ENCODE data around the gene MCM3AP. TPM values are rescaled to one million over a fixed set of nuclear protein-coding genes. Genes with fewer than 3 reads are reported as not detected.

Gene MCM3AP
- total RNA-seq, 1 donor from 2014 or later, result 237 TPM

DNA sequence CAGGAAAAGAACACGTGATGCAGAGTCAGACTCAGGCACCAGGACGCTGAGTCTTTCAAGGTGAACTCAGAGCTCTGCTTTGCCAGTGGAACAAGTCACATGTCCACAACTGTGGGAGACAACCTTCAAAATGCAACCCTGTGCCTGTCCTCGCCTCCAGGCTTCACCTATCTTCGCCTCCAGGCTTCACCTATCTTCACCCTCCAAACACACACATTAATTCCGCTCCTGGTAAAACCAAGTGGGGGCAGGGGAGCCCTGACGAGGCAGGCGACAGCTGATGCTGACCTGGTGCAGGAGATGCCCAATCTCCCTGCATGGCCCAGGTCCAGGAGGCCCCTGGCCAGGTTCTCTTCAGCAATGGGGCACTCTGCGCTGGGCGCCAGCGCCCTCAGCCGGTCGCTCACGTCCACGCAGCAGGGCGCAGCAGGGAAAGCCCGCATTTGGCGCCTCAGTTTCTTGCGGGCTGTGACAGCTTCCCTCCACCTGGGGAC is 28.9 kb downstream of the MCM3AP start:
- no peaks in the 10 kb centered on the region for H3K4me1 ChIP-seq (ENCODE audit: control insufficient read depth in 3 of 3, insufficient read depth in 3 of 3, low read length in 3 of 3)
- peaks cover 68 to 71% (median 70%) of the 10 kb centered on the region in 3 donors for H3K36me3 ChIP-seq (ENCODE audit: control insufficient read depth in 3 of 3, insufficient read depth in 3 of 3, low read length in 3 of 3)
- no peaks in the 10 kb centered on the region for H3K27me3 ChIP-seq (ENCODE audit: control insufficient read depth in 3 of 3, insufficient read depth in 3 of 3, low read length in 3 of 3)
- H3K9ac ChIP-seq (ENCODE audit: low read depth in 1 of 3, low read length in 3 of 3), result no peak overlapping the region
- no peak overlapping the region for H3K4me3 ChIP-seq (ENCODE audit: low read length in 3 of 3)
- no peaks in the 10 kb centered on the region for H3K9me3 ChIP-seq (ENCODE audit: control insufficient read depth in 3 of 3, low read length in 3 of 3)
- H3K27ac ChIP-seq (ENCODE audit: low read depth, low read length), result no peak overlapping the region

- no peak overlapping the region for H3K9ac ChIP-seq (ENCODE audit: low read depth in 1 of 3, low read length in 3 of 3)
- peaks cover 64 to 73% (median 71%) of the 10 kb centered on the region in 3 donors for H3K36me3 ChIP-seq (ENCODE audit: control insufficient read depth in 3 of 3, insufficient read depth in 3 of 3, low read length in 3 of 3)
- H3K4me3 ChIP-seq (ENCODE audit: low read length in 3 of 3), result no peak overlapping the region
- H3K27ac ChIP-seq (ENCODE audit: low read depth, low read length), result no peak overlapping the region
- H3K4me1 ChIP-seq (ENCODE audit: control insufficient read depth in 3 of 3, insufficient read depth in 3 of 3, low read length in 3 of 3), result no peaks in the 10 kb centered on the region
- no peaks in the 10 kb centered on the region for H3K9me3 ChIP-seq (ENCODE audit: control insufficient read depth in 3 of 3, low read length in 3 of 3)
- no peaks in the 10 kb centered on the region for H3K27me3 ChIP-seq (ENCODE audit: control insufficient read depth in 3 of 3, insufficient read depth in 3 of 3, low read length in 3 of 3)
Observed at GRCh38 chr21:46255758-46256337, 29.6 kb downstream of the MCM3AP start.

DNA sequence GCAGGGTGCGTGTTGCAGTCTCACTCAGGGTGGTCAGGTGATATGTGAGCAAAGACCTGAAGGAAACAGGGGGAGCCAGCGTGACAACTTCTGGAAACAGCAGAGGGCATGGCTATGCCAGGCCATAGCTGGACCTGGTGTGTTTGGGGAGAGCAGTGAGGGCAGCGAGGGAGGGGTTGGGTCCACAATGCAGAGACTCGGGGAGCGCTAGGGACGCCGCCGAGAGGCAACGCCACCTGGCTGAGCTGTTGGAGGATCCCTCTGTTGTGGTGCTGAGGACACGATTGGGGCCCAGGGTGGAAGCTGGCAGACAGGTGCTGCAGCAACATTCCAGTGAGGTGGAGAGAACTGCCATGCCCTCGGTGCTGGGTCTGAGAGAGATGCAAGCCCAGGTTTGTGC is 30.2 kb downstream of the MCM3AP start:
- H3K9ac ChIP-seq (ENCODE audit: low read depth in 1 of 3, low read length in 3 of 3), result no peak overlapping the region
- H3K4me3 ChIP-seq (ENCODE audit: low read length in 3 of 3), result no peak overlapping the region
- no peaks in the 10 kb centered on the region for H3K4me1 ChIP-seq (ENCODE audit: control insufficient read depth in 3 of 3, insufficient read depth in 3 of 3, low read length in 3 of 3)
- H3K36me3 ChIP-seq (ENCODE audit: control insufficient read depth in 3 of 3, insufficient read depth in 3 of 3, low read length in 3 of 3), result peaks cover 63 to 73% (median 71%) of the 10 kb centered on the region in 3 donors
- no peaks in the 10 kb centered on the region for H3K27me3 ChIP-seq (ENCODE audit: control insufficient read depth in 3 of 3, insufficient read depth in 3 of 3, low read length in 3 of 3)
- no peak overlapping the region for H3K27ac ChIP-seq (ENCODE audit: low read depth, low read length)
- no peaks in the 10 kb centered on the region for H3K9me3 ChIP-seq (ENCODE audit: control insufficient read depth in 3 of 3, low read length in 3 of 3)

GRCh38 chr21:46254208-46254975 is 31.0 kb downstream of the MCM3AP start:
- Histone ChIP-seq H3K4me1 (ENCODE audit: control insufficient read depth in 3 of 3, insufficient read depth in 3 of 3, low read length in 3 of 3) (peaks cover 0 to 2% (median 0%) of the 10 kb centered on the region in 3 donors), H3K4me3 (ENCODE audit: low read length in 3 of 3) (no peak overlapping the region), H3K9me3 (ENCODE audit: control insufficient read depth in 3 of 3, low read length in 3 of 3) (no peaks in the 10 kb centered on the region), H3K27ac (ENCODE audit: low read depth, low read length) (no peak overlapping the region), H3K27me3 (ENCODE audit: control insufficient read depth in 3 of 3, insufficient read depth in 3 of 3, low read length in 3 of 3) (no peaks in the 10 kb centered on the region), H3K9ac (ENCODE audit: low read depth in 1 of 3, low read length in 3 of 3) (no peak overlapping the region), H3K36me3 (ENCODE audit: control insufficient read depth in 3 of 3, insufficient read depth in 3 of 3, low read length in 3 of 3) (peaks cover 61 to 79% (median 73%) of the 10 kb centered on the region in 3 donors)

- Histone ChIP-seq H3K9ac (ENCODE audit: low read depth in 1 of 3, low read length in 3 of 3) (no peak overlapping the region), H3K4me1 (ENCODE audit: control insufficient read depth in 3 of 3, insufficient read depth in 3 of 3, low read length in 3 of 3) (peaks cover 0 to 2% (median 0%) of the 10 kb centered on the region in 3 donors), H3K36me3 (ENCODE audit: control insufficient read depth in 3 of 3, insufficient read depth in 3 of 3, low read length in 3 of 3) (peaks cover 55 to 81% (median 74%) of the 10 kb centered on the region in 3 donors), H3K27me3 (ENCODE audit: control insufficient read depth in 3 of 3, insufficient read depth in 3 of 3, low read length in 3 of 3) (no peaks in the 10 kb centered on the region), H3K4me3 (ENCODE audit: low read length in 3 of 3) (no peak overlapping the region), H3K9me3 (ENCODE audit: control insufficient read depth in 3 of 3, low read length in 3 of 3) (no peaks in the 10 kb centered on the region), H3K27ac (ENCODE audit: low read depth, low read length) (no peak overlapping the region)
Observed at GRCh38 chr21:46253610-46254124, 31.7 kb downstream of the MCM3AP start.

- Histone ChIP-seq H3K9me3 (ENCODE audit: control insufficient read depth in 3 of 3, low read length in 3 of 3) (no peaks in the 10 kb centered on the region), H3K9ac (ENCODE audit: low read depth in 1 of 3, low read length in 3 of 3) (no peak overlapping the region), H3K27ac (ENCODE audit: low read depth, low read length) (no peak overlapping the region), H3K27me3 (ENCODE audit: control insufficient read depth in 3 of 3, insufficient read depth in 3 of 3, low read length in 3 of 3) (no peaks in the 10 kb centered on the region), H3K4me1 (ENCODE audit: control insufficient read depth in 3 of 3, insufficient read depth in 3 of 3, low read length in 3 of 3) (peaks cover 0 to 2% (median 0%) of the 10 kb centered on the region in 3 donors), H3K36me3 (ENCODE audit: control insufficient read depth in 3 of 3, insufficient read depth in 3 of 3, low read length in 3 of 3) (peaks cover 52 to 77% (median 70%) of the 10 kb centered on the region in 3 donors), H3K4me3 (ENCODE audit: low read length in 3 of 3) (no peak overlapping the region)
Observed at GRCh38 chr21:46252840-46253239, 32.6 kb downstream of the MCM3AP start.

GRCh38 chr21:46250146-46250725 is 35.2 kb downstream of the MCM3AP start:
- Histone ChIP-seq H3K36me3 (ENCODE audit: control insufficient read depth in 3 of 3, insufficient read depth in 3 of 3, low read length in 3 of 3) (peaks cover 48 to 72% (median 67%) of the 10 kb centered on the region in 3 donors), H3K9ac (ENCODE audit: low read depth in 1 of 3, low read length in 3 of 3) (no peak overlapping the region), H3K27ac (ENCODE audit: low read depth, low read length) (no peak overlapping the region), H3K27me3 (ENCODE audit: control insufficient read depth in 3 of 3, insufficient read depth in 3 of 3, low read length in 3 of 3) (no peaks in the 10 kb centered on the region), H3K4me1 (ENCODE audit: control insufficient read depth in 3 of 3, insufficient read depth in 3 of 3, low read length in 3 of 3) (peaks cover 0 to 2% (median 0%) of the 10 kb centered on the region in 3 donors), H3K9me3 (ENCODE audit: control insufficient read depth in 3 of 3, low read length in 3 of 3) (no peaks in the 10 kb centered on the region), H3K4me3 (ENCODE audit: low read length in 3 of 3) (no peak overlapping the region)

DNA sequence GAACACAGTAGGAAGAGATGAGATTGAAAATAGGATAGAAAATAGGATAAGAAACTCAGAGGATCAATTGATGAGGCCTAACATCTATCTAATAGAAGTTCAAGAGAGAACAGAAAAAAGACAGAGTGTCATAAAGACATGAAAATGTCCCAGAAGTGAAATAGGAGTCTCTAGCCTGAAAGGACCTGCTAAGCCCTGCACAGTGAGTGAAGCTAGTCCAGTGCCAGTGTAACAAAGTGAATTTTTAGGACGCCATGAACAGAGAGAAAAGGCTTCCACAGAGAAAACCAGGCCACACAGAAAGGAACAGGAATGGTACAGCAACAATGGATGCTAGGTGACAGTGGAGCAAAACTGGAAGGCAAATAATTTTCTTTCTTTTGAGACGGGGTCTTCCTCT is 36.6 kb downstream of the MCM3AP start:
- Histone ChIP-seq H3K4me1 (ENCODE audit: control insufficient read depth in 3 of 3, insufficient read depth in 3 of 3, low read length in 3 of 3) (peaks cover 0 to 2% (median 0%) of the 10 kb centered on the region in 3 donors), H3K9me3 (ENCODE audit: control insufficient read depth in 3 of 3, low read length in 3 of 3) (no peaks in the 10 kb centered on the region), H3K36me3 (ENCODE audit: control insufficient read depth in 3 of 3, insufficient read depth in 3 of 3, low read length in 3 of 3) (peaks cover 50 to 72% (median 67%) of the 10 kb centered on the region in 3 donors), H3K9ac (ENCODE audit: low read depth in 1 of 3, low read length in 3 of 3) (no peak overlapping the region), H3K4me3 (ENCODE audit: low read length in 3 of 3) (no peak overlapping the region), H3K27ac (ENCODE audit: low read depth, low read length) (no peak overlapping the region), H3K27me3 (ENCODE audit: control insufficient read depth in 3 of 3, insufficient read depth in 3 of 3, low read length in 3 of 3) (no peaks in the 10 kb centered on the region)

DNA sequence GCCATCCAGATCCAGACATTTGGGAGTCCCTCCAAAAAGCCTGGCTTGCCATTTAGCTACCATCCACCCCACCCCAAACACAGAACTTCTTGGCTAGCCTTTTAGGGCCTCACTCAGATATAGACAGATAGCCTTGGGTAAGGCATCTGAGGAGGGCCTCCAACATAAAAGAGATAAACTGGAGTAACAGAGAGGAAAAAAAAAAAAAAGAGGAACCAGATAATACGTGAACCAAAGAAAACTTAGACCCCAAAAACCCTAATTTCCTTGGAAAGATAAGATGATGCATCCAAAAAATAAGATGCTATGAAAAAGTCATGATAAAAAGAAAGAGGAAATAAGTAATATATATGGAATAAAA is 37.0 kb downstream of the MCM3AP start:
- no peaks in the 10 kb centered on the region for H3K9me3 ChIP-seq (ENCODE audit: control insufficient read depth in 3 of 3, low read length in 3 of 3)
- H3K27ac ChIP-seq (ENCODE audit: low read depth, low read length), result no peak overlapping the region
- H3K27me3 ChIP-seq (ENCODE audit: control insufficient read depth in 3 of 3, insufficient read depth in 3 of 3, low read length in 3 of 3), result no peaks in the 10 kb centered on the region
- H3K4me1 ChIP-seq (ENCODE audit: control insufficient read depth in 3 of 3, insufficient read depth in 3 of 3, low read length in 3 of 3), result peaks cover 0 to 2% (median 0%) of the 10 kb centered on the region in 3 donors
- peaks cover 50 to 72% (median 66%) of the 10 kb centered on the region in 3 donors for H3K36me3 ChIP-seq (ENCODE audit: control insufficient read depth in 3 of 3, insufficient read depth in 3 of 3, low read length in 3 of 3)
- H3K4me3 ChIP-seq (ENCODE audit: low read length in 3 of 3), result no peak overlapping the region
- peak overlapping the region in 2 of 3 donors; percentile 8 to 12 for H3K9ac ChIP-seq (ENCODE audit: low read depth in 1 of 3, low read length in 3 of 3)
